GM12873 (cell line): ENCODE measurements around the gene ALPL.

Source experiments
- CTCF ChIP-seq: IDR thresholded peaks from 2 replicates; pipeline ENCODE4 v1.5.1; 2012; ENCODE audit warnings: low read depth, mild to moderate bottlenecking, moderate library complexity, low read length, control low read depth; ENCODE audit not compliant: insufficient read depth; ENCODE audit errors: missing control alignments

ALPL gene

GRCh38 chr1:21559788-21560567 lies 50.8 kb downstream of the ALPL start:
- no peak for TF ChIP-seq CTCF

GRCh38 chr1:21560916-21561638 lies 51.9 kb downstream of the ALPL start:
- no peak for TF ChIP-seq CTCF

DNA sequence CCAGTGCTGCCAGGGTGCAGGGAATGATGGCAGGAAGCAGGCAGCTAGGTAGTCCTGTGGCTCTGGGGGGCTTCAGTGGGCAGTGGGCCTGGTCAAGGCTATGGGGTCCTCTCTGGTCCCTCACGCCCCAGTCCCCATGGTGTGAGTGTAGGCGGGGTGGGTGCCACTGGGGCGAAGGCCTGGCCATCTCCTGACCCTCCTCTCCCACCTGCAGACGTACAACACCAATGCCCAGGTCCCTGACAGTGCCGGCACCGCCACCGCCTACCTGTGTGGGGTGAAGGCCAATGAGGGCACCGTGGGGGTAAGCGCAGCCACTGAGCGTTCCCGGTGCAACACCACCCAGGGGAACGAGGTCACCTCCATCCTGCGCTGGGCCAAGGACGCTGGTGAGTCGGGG lies 53.7 kb downstream of the ALPL start:
- TF ChIP-seq CTCF, result no peak

DNA sequence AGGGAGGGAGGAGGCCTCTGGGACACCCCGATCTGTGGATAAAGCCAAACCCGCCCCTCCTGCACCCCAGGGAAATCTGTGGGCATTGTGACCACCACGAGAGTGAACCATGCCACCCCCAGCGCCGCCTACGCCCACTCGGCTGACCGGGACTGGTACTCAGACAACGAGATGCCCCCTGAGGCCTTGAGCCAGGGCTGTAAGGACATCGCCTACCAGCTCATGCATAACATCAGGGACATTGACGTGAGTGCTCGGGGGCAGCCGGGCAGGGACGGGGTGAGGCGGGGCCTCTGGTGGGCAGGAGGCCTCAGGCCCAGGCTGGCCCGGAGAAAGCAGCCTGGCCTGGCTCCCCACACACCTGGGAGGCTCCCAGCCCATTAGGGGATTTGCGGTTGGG lies 54.7 kb downstream of the ALPL start:
- TF ChIP-seq CTCF, result no peak

DNA sequence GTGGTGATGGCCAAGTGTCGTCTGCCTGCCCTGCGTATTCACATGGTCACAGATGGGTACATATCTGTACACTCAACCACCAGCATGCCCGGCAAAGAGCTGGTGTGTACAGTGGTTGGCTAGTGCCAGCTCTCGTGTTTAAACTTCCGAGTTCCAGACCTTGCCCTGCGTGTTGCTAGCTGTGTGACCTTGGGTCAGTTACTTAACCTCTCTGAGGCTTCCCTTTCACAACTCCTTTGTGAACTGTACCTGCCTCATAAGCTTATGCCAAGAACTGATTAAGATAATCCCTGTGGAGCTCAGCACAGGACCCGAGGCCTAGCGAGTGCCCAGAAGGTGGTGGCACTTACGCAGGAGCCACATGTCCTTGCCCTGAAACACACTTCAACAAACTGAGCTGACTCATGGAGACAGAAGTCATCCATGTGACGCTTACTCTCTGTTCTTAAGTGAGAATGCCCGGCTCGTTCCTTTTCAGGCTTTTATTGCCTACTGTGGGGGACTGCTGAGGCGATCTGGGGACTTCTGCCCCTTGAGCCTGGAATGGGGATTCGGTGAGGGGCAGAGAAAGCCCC lies 55.4 kb downstream of the ALPL start:
- TF ChIP-seq CTCF, result no peak

DNA sequence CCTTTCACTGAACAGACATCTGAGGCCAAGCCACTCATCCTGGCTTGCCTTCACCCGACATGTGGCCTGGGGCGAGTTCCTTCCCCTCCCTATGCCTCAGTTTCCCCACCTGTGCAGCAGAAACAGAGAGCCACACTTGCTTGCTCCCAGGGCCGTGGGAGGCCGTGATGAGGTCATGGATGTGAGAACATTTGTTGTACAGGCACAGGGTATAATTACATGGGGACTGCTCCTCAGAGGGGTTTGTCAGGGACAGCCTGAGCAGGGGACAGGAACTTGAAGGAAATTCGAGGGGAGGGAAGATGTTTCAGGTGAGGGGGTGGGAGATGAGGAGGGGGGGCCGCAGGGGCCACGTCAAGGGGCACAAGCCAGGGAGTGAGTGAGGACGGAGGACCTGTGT lies 56.1 kb downstream of the ALPL start:
- no peak for TF ChIP-seq CTCF
